Inflammatory macrophage treated with lipopolysaccharide for 4 hours (primary cell): ENCODE results near the gene ANXA2R.
"Not testable (repeated sequence)": the region's sequence is repeated elsewhere in the genome, so short reads cannot be mapped to it uniquely, and the experiment has no call there.

Experiments
- DNase-seq: peaks from one replicate; pipeline ENCODE4 v3.0.0-alpha.2; 2020

ANXA2R gene

DNA sequence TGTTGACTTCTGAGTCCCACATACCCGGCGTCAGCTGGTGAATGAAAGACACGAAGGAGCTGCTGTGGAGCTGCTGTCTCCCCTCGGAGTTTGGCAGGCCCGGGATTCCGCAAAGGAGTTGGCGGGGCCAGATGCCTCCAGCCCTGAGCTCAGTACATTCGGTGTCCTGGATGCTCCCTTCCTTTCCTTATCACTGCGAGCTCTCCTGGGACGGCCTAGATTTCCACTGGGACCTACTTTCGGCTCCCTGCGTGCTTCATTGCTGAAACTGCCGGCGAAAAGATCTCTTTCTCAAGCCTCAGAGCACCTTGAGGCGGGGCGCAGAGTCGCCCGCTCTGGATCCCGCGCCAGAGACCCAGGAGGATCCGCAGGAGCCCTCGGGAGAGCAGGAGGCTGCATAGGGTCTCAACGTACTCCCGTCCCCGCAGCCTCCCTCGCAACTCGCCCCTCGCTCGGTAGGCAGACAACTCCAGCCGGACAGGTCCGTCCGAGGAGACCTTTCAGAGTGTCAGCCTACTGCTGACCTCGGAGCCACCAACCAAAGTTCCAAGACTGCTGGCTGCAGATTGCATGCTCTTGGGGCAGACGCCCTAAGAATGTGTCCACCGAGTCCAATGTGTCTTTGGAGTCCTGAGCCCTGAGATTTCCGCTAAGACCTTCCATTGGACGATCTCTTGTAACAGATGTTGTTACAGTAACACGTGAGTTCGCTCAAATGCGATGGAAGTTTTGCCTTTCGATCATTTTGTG is 6.1 kb downstream of the ANXA2R start:
- DNase-seq: no peak

DNA sequence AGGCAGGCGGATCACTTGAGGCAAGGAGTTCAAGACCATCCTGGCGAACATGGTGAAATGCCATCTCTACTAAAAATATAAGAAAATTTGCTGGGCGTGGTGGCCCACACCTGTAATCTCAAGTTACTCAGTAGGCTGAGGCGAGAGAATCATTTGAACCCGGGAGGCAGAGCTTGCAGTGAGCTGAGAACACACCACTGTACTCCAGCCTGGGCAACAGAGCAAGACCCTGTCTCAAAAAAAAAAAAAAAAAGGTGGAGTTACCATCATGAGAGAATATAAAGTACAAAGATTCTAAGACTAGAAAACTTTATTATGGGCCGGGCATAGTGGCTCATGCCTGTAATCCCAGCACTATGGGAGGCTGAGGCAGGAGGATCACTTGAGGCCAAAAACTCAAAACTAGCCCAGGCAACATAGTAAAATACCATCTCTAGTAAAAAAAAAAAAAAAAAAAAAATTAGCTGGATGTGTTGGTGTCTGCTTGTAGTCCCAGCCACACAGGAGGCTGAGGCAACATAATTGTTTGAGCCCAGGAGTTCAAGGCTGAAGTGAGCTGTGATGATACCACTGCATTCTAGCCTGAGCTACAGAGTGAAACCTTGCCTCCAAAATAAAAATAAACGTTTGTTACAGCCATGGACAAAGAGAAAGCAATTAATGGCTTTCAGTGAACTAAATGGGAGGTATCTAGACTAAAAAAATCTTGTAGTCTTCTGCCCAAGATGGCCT is 12.9 kb downstream of the ANXA2R start:
- DNase-seq: no peak

DNA sequence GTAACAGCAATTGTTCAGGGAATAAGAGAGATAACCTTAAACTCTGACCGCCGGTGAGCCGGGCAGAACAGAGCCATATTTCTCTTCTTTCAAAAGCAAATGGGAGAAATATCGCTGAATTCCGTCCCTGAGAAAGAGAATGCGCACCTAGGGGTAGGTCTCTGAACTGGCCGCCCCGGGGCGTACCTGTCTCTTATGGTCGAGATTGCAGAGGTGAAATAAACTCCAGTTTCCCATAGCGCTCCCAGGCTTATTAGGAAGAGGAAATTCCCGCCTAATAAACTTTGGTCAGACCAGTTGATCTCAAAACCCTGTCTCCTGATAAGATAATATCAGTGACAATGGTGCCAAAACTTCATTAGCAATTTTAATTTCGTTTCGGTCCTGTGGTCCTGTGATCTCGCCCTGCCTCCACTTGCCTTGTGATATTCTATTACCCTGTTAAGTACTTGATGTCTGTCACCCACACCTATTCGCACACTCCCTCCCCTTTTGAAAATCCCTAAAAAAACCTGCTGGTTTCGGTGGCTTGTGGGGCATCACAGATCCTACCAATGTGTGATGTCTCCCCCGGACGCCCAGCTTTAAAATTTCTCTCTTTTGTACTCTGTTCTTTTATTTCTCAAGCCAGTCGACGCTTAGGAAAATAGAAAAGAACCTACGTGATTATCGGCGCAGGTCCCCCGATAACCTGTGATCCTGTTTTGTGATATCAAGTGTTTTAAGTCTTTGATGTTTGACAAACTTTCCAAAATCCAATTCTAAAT is 14.8 kb downstream of the ANXA2R start:
- not testable (repeated sequence) for DNase-seq

DNA sequence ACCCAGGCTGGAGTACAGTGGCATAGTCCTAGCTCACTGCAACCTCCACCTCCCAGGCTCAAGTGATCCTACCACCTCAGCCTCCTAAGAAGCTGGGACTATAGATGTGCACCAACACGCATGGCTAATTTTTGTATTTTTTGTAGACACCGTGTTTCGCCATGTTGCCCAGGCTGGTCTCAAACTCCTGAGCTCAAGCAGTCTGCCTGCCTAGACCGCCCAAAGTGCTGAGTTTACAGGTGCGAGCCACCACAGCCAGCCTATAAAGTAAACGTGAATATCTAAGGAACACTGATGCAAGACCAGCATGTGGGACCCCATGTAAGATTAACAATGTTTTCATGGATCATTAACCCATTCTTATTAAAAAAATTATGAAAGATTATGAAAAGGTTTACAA is 15.9 kb downstream of the ANXA2R start:
- DNase-seq: no peak

DNA sequence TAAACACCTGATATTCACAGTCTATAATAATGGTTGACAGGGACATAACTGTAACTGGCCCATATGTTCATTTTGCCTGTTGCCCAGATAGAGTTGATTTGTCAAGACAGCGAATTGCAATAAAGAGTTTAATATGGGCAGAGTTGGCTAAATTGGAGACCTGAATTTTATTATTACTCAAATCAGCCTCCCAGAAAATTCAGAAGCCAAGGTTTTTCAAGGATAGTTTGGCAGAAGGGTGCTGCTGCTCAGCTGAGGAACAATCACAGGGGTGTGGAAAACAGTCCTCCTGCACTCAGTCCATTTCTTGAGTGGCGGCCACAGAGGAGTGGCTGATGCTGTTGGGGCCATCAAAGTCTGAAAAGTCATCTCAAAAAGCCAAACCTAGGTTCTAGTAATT is 19.0 kb downstream of the ANXA2R start:
- DNase-seq: no peak

DNA sequence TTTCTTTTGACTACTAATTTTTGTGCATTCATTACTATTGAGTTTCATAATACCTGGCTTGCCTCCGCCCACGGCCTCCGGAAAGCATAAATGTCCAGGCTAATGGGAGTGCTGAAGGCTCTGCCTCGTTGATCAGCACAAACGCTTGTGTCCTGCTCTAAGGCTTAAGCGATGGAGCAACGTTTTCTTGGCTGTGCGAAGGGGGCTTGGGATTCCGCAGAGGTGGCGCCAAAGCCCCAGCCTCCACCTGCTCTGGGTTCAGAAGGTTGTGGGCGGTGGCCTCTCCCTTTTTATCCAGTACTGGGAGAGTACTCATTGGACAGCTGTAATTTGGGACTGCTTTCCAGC is 19.7 kb downstream of the ANXA2R start:
- DNase-seq: no peak

DNA sequence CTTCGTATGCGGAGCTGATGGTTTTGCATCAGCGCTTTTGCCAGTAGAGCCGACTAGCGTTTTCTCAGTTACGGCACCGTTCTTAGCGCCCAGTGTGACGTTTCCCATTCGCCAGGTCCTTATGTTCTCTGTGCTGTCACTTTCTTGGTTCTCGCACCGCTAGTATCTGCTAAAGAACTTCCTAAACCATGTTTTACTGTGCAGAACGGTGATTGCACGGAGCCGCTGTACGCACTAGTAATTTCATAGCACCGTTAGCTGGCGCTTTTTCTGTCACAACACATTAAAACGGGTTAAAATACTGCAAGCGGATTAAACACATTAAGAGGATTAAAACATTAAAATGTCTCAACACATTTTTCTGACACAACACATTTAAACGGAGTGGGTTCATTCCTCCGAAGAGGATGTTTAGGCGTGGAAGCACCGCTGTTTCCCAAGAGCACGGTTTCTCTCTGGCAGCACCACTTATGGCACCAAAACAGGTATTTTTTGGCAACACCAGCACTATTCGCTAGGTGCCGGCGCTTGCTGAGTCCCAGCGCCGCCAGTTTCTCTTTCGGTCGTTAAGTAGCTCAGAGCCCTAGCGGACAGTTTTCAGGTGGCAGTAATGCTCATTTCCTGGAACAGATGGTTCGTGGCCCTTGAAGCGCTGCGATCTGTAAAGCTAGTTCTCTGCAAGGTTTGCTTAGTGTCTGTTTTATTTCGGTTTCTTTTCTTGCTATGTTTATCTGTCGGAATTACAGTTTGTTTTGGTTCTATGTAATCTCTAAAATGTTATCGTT is 20.3 kb downstream of the ANXA2R start:
- peak; percentile 91 for DNase-seq

DNA sequence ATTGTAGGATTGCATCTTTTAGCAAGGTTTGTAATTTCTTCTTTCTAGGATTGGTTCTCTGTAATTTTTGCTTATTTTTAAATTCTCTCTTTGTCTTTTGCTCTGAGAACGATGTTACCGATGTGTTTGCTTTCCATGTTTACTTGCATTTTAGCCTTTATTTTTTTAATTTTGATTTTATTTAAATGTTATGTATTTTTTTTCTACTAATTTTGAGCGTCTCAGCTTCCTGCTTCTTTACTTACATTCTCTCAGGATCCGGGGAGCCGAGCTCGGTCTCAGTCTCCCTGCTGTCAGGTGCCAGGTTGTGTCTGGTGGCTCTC is 20.9 kb downstream of the ANXA2R start:
- DNase-seq: no peak

DNA sequence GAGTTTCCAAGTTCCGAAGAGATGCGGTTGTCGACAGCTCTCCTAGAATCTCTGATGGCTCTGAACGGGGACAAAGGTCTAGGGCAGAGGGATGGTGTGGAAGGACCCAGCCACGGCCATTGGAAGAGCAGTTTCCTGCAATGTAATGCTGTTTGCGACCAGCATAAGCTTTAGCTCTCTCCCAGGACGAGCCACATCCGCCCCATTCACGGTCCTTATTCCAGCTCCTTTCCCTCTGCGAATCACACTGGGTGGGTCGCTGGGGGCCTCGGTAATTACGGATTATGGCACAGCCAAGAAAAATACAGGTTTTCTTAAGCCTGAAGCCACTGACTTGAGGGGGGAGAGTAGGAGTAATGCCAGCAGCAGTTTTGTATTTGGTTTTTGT is 22.7 kb downstream of the ANXA2R start:
- peak; percentile 29 for DNase-seq

DNA sequence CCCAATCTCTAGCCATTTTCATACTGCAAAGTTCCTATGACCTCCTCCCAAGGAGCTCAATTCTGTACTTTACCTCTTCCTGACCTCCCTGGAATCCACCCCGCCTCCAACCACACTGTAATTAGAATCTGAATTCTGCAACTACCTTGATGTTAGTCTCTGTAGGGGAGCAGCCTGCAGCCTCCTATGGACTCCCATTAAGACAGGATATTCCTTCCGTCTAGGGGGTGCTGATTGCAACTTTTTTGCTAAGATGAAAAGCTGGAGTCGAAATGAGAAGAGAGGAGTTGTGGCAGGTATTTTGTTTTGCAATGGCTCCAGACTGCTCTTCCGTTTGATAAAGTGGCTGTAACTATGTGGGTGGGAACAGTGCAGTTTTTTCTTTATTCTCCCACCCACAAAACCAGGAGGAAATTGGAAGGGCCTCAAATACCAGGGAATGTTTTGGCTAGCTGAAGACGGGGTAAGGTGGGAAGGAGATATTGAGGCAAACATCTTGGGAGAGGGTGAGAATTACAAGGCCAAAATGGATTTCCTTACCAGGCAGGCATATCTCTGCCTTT is 23.8 kb downstream of the ANXA2R start:
- DNase-seq: no peak

DNA sequence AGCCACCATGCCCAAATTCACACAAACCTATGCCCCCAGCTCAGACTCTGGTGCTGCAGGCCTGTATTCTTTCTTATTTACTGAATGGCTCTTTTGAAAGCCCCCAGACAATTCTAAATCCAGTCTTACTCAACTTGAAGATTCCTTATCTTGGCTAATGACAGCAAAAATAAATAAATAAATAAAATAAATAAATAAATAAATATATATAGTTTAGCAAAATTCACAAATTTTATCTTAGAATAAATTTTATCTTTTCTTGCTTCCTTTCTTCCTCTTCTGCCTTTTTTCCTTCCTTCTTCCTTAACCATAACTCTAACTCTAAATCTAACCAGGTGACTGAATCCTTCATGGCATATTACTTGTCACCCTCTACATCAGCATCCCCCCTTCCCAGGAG is 25.6 kb downstream of the ANXA2R start:
- no peak for DNase-seq

DNA sequence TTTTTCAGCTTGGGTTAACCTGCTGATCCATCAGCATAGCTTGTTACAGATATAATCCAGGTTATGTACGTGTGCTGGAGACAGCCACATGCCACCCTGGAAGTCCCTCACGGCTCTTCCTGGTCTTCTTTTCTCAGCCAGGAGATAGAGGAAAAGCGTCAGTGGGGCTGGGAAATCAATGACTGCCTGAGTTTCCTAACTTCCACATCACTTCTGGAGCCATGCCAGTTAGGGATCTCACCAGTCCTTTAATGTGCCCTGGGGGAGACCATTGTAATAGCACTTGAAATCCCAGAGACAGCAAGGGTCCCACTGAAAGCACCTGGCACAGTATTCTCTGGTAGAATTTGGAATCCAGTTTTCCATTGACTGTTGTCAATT is 29.2 kb downstream of the ANXA2R start:
- DNase-seq: peak; percentile 60

DNA sequence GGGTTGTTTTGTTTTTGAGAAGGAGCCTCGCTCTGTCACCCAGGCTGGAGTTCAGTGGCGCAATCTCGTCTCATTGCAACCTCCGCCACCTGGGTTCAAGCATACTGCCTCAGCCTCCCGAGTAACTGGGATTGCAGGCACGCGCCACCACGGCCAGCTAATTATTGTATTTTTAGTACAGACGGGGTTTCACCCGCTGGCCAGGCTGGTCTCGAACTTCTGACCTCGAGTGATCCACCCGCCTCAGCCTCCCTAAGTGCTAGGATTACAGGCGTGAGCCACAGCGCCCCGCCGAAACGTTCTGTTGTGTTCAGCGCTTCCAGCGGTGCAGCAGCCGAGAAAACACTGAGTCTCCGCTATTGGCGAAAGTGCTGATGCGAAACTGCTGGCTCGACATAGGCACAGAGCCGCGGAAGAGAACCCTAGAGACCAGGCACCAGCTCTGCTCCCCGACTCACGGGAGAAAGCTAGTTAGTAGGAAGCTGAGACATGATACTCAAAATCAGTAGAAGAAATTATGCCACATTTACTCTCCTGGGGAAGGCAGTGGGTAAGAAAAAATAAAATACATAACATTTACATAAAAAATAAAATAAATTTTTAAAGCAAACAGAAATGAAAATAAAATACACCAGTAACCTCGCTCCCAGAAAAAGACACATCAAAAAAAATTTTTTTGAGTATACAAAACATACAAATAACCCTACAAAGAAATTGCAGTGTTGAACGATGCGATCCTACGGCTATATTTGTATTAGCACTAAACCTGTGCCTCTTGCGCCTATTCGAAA is 31.6 kb downstream of the ANXA2R start:
- peak; percentile 89 for DNase-seq

DNA sequence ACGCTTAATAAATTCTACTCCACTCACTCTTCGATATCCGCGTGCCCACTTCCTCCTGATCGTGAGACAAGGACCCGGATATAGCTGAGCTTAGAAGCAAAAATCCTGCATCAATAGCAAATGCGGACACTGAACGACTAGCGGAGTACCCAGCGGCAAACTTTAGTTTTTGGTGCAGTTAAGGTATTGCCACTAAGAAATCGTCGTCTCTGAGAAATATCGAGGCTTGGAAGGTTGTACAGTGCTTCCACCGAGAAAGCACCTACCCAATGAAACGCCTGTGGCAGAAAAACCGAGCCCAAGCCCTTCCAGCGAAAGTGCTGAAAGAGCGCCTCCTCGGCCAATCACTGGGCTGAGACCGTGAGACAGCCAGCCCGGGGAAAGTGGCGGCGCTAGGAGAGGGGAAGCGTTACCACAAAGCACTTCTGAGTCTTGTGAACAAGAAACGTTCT is 32.2 kb downstream of the ANXA2R start:
- peak; percentile 89 for DNase-seq

DNA sequence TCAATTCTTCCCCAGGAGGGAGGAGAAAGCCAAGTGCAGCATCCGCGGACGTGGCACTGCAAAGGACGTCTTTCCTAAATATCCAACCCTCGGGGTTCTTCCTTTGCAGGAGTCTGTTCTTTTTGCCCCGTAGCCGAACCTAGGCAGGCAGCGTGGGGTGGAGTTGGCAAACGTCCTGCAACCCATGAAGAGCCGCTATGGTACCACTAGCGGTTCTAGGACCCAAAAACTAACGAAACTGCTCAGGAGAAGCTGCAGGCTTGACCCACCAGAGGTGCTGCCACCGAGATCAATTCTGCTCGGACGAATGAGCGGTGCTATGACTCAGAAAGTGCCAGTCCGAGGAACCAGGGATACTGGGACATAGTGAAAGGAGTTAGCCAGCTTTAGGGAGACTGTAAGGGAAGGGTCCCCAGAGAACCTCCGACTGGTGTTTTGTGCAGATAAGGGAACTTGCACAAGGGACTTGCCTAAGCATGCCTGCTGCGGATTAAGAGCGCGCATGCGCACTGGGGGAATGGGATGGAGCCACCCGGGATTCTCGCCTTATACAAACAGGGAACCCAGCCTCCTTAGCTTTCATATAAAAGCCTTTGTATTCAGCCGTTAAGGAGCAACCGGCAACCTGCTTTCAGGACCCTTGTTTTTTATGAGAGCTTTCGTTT is 32.7 kb downstream of the ANXA2R start:
- DNase-seq: peak; percentile 87

DNA sequence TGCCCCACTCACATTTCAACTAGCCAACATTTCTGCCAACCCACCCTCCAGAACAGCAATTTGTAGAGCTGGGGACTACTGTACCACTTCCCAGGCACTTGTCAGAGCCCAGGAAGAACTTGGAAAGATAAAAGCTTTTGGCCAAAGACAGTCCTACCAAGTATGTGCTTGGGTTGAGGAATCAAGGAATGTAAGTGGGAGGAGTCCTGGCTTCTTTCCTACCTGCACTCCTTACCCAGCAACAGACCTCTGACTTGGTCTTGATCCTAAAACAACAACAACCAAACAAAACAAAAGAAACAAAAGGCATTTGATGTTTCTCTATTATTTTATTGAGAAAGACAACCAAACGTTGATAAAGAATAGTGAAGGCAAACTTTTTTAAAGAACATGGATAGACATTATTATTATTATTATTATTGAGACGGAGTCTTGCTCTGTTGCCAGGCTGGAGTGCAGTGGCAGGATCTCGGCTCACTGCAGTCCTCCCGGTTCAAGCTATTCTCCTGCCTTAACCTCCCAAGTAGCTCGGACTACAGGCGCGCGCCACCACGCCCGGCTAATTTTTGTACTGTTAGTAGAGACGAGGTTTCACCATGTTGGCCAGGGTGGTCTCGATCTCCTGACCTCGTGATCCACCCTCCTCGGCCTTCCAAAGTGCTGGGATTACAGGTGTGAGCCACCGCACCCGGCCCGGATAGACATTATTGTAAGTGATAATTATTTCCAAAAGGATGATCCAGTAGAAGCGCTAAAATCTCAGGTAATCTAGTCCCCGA is 33.5 kb downstream of the ANXA2R start:
- no peak for DNase-seq

DNA sequence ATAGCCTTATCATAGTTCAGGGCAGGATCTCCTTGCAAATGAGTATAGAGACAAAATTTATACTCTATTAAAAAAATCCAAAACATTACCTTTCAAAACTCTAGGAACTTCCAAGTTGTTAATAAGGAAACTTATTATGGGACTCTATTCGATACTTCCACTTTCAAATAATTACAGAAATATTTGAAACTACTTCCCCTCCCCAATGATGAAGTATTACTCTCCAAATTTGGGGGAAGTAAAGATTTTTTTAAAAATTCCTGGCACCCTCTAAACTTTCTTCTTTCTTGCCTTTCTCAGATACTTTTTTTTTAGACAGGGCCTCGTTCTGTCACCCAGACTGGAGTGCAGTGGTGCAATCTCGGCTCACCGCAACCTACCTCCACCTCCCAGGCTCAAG is 35.1 kb downstream of the ANXA2R start:
- peak; percentile 52 for DNase-seq

DNA sequence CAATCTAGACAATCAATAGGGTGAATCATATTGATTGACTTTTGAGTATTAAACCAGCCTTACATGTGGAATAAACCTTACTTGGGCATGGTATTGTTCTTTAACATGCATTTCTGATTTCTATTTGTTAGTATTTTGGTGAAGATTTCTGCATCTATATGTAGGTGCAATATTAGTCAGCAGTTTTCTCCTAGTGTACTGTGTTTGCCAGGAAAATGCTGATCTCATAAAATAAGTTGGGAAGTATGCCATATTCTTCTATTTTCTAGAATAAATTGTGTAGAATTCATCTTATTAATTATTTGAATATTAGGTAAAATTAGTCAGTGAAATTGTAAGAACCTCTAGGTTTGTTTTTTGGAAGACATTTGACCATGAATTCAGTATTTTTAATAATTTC is 38.4 kb downstream of the ANXA2R start:
- DNase-seq: no peak

DNA sequence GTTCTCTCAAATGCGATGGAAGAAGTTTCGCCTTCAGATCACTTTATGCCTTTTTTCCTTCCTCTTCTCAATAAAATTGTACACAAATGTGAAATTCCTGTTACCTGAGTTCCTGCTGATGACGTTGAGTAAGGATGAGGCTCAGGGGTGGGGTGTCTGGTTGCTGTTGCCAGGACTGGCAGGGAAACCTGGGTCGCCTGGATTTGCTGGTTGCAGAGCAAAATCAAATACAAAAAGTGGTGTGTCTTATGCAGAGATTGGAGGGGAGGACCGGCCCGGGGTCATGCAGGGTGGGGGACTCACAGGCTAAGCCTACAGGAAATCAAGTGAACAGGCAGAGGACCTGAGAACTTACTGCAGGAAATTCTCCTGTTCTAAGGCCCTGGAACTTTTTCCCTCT is 39.2 kb downstream of the ANXA2R start:
- no peak for DNase-seq

DNA sequence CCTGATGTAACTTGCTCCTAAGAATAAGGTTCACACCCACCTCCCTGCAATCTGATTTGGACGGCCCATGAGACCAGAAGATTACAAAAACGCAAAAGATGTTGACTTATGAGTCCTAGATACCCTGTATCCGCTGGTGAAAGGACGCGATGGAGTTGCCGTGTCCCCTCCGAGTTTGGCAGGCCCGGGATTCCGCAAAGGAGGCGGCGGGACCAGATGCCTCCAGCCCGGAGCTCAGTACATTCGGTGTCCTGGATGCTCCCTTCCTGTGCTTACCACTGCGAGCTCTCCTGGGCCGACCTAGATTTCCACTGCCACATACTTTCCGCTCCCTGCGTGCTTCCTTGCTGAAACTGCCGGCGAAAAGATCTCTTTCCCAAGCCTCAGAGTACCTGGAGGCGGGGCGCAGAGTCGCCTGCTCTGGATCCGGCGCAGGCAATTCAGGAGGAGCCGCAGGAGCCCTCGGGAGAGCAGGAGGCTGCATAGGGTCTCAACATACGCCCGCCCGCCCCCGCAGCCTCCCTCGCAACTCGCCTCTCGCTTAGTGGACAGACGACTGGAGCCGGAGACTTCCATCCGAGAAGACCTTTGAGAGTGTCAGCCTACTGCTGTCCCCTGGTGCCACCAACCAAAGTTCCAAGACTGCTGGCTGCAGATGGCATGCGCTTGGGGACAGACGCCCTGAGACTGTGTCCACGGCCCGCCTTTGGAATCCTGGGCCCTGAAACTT is 39.8 kb downstream of the ANXA2R start:
- DNase-seq: no peak
